Mammary epithelial cell (primary cell): ENCODE data around the gene NKX6-1.

ENCODE experiments used
- CTCF ChIP-seq, 2 donors: IDR thresholded peaks in 1 of 2; conservative IDR thresholded peaks in 1 of 2; 2 replicates each; pipeline ENCODE4 v1.5.1; 2011 to 2012; ENCODE audit warnings: inconsistent platforms in 2 of 2, low read length in 2 of 2, mild to moderate bottlenecking in 2 of 2, control low read depth in 1 of 2, low read depth in 1 of 2; ENCODE audit not compliant: insufficient read depth in 1 of 2; ENCODE audit errors: extremely low read depth in 1 of 2
- EZH2 ChIP-seq: IDR thresholded peaks from 2 replicates; pipeline ENCODE4 v1.6.1; 2012; ENCODE audit warnings: low read length, inconsistent platforms, borderline replicate concordance

GRCh38 chr4:84459783-84460182 lies 39.3 kb downstream of the NKX6-1 start:
- no peak for TF ChIP-seq EZH2
- no peak for TF ChIP-seq CTCF (conservative IDR thresholded peaks at IDR 0.05 in 1 of 2, IDR thresholded peaks at IDR 0.05 in 1 of 2; ENCODE audit: extremely low read depth in 1 of 2, insufficient read depth in 1 of 2, low read depth in 1 of 2, low read length in 2 of 2)
